Activated T-cell treated with anti-CD3 and anti-CD28 coated beads, Interleukin-2, amount 50 U/mL, for 48 hours (primary cell): ENCODE results near the gene ZC3HAV1.
"Not testable (repeated sequence)": the region's sequence is repeated elsewhere in the genome, so short reads cannot be mapped to it uniquely, and the experiment has no call there.

ENCODE experiments used
- DNase-seq, 2 experiments: peaks; one replicate each; pipeline ENCODE4 v3.0.0-alpha.2; 2020

ZC3HAV1 gene

GRCh38 chr7:139049111-139049510 is 60.4 kb downstream of the ZC3HAV1 start:
- no peak for DNase-seq

DNA sequence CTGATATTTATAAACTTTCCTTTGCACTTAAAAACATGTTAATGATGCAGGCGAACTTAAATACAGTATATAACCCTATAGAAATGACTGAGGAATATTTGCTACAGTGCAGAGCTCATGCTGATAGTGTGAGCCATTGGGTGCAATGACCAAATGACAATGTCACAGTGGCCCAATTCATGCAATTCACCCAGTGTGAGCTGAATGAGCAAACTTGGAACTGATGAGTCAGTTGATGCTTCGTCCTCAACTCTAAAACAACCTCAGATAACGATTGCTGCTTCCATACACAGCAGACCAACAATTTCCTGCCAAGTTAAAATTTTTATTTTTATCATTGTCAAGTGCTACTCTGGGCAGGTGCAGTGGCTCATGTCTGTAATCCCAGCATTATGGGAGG is 61.5 kb downstream of the ZC3HAV1 start:
- DNase-seq = peak in 1 of 2 experiments; percentile 57

- no peak for DNase-seq
Measured at GRCh38 chr7:139046143-139046542, 63.4 kb downstream of the ZC3HAV1 start.

GRCh38 chr7:139044813-139045794 is 64.4 kb downstream of the ZC3HAV1 start:
- no peak for DNase-seq

GRCh38 chr7:139043823-139044812 is 65.4 kb downstream of the ZC3HAV1 start:
- peak; percentile 82 to 83 for DNase-seq

- no peak for DNase-seq
Measured at GRCh38 chr7:139041378-139042085, 68.0 kb downstream of the ZC3HAV1 start.

- DNase-seq = no peak
Measured at GRCh38 chr7:139038691-139039090, 70.8 kb downstream of the ZC3HAV1 start.

DNA sequence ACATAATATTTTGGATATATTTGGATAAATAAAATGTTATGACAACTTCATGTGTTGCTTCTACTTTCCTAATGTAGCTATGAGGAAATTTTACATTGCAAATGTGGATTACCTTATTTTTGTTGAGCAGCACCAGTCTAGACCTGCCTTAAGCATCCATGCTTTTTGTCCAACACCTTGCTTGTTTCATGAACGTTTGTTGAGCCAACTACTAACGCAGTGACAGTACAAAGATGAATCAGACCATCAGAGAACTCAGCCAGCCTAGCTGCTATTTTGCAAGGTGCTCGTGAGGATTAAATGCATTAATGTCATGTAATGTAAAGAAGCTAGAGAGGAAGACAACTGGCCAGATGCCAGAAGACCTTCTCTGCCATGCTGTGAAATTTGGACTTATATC is 72.6 kb downstream of the ZC3HAV1 start:
- DNase-seq = no peak

- DNase-seq = peak; percentile 84
Measured at GRCh38 chr7:139035586-139036353, 73.8 kb downstream of the ZC3HAV1 start, which contains the start of gene ZC3HAV1L. Gene ZC3HAV1L, minus strand, starts transcription at chr7:139036042. Its CDS starts 25 bp downstream, at chr7:139036017.

- DNase-seq = peak; percentile 58 to 65
Measured at GRCh38 chr7:139034855-139035585, 74.5 kb downstream of the ZC3HAV1 start.

DNA sequence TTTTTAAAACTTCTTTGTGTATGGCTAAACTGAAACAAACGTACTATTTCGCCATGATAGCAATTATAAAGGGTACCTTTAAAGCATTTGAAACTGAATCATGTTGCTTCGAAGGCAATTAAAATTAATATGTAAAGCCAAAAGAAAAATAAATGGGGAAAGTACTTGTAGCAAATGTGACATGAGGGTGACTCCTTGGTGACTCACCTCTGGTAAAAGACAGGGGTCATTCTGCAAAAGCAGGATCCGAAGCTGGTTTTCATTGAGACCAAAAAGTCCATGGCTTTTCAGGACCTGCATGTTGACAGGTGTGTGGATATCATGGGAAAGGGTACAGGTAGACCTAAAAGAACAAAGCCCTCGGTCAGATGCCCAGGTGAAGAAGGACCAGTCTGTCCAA is 75.2 kb downstream of the ZC3HAV1 start:
- no peak for DNase-seq

DNA sequence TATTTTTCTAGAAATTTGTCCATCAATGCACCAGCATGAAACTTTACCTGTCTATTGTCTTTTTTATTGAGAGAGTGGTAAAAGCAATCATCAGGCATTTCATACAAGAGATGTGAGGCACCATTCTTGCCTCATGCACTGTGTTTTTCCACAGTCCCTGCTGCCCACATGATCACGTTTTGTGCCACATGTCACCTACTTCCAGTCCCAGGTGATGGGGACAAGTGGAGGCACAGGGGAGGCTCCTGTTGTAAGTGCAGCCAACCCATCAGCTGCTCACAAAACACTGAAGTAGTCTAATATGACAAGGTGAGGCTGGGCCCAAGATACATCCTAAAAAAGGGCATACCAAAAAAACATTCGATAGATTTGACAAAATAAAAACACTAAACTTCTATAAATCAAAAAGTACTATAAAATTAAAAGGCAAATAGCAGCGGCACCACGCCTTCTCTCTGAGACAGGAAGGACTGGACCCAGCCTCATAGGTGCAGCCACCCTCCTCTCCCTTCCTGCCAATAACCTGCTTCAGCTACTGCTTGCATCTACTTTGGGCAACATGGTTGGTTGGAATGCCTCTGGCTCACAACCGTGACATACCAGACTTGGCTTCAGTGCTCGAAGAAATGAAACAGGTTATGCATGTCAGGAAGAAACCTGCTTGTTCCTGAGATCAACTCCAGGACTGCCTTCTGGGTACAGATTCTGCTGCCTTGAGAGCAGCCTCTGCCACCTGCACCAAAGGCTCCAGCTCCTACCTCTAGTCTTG is 76.0 kb downstream of the ZC3HAV1 start:
- no peak for DNase-seq

DNA sequence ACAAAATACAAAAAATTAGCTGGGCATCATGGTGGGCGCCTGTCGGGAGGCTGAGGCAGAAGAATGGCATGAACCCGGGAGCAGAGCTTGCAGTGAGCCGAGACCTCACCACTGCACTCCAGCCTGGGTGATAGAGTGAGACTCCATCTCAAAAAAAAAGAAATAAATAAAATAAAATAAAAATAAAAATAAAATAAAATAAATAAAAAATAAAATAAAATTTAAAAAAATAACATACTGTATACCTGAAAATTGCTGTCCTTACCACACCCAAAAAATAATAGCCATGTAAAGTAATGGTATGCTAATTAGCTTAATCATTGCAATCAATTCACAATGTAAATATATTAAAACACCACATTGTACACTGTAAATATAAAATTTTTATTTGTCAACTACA is 77.0 kb downstream of the ZC3HAV1 start:
- DNase-seq = no peak

DNA sequence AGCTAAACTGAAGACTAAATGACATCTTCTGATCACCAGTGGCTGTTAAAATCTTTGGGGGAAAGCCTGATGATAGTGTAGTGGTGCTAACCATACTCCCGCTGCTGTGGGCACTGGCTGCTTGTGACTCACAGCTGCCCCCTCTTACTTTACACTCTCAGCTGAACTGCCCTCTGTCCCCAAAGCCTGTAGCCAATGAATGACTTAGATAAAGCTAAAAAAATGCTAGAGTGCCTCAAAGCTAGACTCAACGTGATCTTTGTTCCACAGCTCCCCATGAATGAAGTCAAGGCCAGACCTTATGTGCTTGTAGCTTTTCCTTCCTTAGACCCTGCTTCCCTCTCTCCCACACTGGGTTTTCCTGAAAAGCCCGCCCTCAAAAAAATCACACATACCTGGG is 80.2 kb downstream of the ZC3HAV1 start:
- DNase-seq = no peak

DNA sequence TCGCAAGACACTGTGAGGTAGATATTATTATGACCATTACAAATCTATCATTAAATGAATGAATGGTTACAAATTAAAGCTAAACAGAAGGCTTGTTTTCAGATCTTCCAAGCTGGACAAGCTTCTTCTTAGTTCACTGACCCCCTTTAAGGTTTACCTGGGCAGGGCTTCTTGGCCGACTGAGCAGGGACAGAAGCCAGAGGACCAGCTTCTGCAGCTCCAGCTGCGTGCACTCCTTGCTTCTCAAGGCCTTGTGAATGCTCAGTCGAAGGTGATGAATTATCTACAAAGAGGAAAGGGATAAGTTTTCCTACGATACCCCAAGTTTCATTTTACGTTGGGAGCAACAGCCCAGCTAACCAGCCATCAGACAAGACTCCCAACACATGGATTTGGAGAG is 83.0 kb downstream of the ZC3HAV1 start:
- DNase-seq = no peak

- not testable (repeated sequence) for DNase-seq
Measured at GRCh38 chr7:139025861-139026260, 83.7 kb downstream of the ZC3HAV1 start.

DNA sequence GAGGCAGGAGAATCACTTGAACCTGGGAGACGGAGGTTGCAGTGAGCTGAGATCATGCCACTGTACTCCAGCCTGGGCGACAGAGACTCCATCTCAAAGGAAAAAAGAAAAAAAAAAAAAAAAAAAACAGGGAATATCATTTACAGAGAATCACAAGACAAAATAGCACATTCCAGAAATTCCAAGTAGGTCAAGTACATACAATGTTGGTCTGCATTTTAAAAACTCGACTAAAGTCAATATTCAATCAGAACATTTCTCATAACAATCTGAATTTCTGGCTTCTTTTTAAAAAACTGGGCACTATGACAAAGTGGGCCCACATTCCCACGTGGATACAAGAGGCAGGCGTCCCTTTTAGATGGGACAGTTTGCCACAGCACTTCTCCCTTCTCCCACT is 86.4 kb downstream of the ZC3HAV1 start:
- DNase-seq = no peak

GRCh38 chr7:139022286-139022685 is 87.2 kb downstream of the ZC3HAV1 start:
- no peak for DNase-seq

GRCh38 chr7:139018910-139019309 is 90.6 kb downstream of the ZC3HAV1 start:
- DNase-seq = no peak

- peak; percentile 63 to 66 for DNase-seq
Measured at GRCh38 chr7:139016931-139017511, 92.5 kb downstream of the ZC3HAV1 start.
